Measurements from ENCODE around the gene RSBN1L.
A peak's percentile ranks its signal among the peaks of the same experiment; 100 is the strongest.
"Not testable (repeated sequence)": the region's sequence is repeated elsewhere in the genome, so short reads cannot be mapped to it uniquely, and the experiment has no call there.

Gene RSBN1L

GRCh38 chr7:77690289-77690688 lies 6.0 kb upstream of the RSBN1L start:
- DNase-seq: no peak

- no peak for DNase-seq
Observed at GRCh38 chr7:77691892-77692491, 4.3 kb upstream of the RSBN1L start.

DNA sequence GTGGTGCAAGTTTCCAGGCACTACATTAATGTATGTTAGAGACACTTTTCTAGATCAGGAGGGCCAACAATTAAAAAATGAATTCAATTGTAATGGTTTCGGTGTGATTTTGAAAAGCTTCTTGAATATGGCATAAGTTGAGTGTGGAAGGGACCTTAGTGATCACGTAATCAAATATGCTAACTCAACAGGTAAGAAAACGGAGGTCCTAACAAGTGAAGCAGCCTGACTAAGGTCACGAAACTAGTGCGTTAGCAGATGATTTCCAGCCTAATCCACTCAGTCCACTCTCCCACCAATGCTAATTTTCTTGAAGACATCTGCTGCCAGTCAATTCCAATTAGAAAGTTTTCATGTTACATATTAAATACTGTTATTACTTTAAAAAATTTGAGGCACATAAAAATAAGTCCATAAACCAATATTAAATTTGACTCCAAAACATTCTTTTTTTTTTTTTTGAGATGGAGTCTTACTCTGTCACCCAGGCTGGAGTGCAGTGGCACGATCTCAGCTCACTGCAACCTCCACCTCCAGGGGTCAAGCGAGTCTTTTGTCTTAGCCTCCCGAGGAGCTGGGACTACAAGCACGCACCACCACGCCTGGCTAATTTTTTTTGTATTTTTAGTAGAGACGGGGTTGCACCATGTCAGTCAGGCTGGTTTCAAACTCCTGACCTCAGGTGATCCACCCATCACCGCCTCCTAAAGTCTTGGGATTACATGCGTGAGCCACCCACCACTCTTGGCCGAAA lies 2.3 kb upstream of the RSBN1L start:
- no peak for DNase-seq

- DNase-seq: peak; percentile 34 to 58 (median 50)
Observed at GRCh38 chr7:77696643-77697534, 630 bp downstream of the RSBN1L start.

- no peak for DNase-seq
Observed at GRCh38 chr7:77697535-77697831, 1.2 kb downstream of the RSBN1L start.

- no peak for DNase-seq
Observed at GRCh38 chr7:77698042-77698625, 1.9 kb downstream of the RSBN1L start.

GRCh38 chr7:77699056-77699455 lies 2.8 kb downstream of the RSBN1L start:
- DNase-seq: no peak

- no peak for DNase-seq
Observed at GRCh38 chr7:77702513-77702912, 6.3 kb downstream of the RSBN1L start.

DNA sequence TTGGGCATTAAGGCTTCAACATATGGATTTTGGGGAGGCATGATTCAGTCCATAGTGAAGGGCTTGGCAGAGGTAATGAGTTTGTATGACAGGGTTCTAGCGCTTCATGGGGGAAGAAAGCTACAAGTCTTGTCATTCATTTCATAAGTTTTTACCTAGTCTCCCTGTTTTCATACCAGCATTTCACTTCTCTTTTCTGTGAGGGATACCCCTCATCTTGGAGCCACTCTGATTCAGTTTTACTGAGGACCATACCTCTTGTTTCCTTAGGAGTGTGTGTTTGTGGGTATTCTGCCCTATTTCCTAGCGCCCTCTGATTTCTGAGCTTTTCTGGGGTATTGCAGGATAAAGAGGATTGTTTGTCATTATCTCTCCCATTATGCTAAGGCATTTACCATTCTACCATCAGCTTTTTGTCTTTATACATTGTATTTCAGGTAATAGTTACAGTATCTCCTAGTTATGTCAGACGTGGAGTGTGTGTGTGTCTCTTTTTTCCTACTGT lies 6.8 kb downstream of the RSBN1L start:
- no peak for DNase-seq

DNA sequence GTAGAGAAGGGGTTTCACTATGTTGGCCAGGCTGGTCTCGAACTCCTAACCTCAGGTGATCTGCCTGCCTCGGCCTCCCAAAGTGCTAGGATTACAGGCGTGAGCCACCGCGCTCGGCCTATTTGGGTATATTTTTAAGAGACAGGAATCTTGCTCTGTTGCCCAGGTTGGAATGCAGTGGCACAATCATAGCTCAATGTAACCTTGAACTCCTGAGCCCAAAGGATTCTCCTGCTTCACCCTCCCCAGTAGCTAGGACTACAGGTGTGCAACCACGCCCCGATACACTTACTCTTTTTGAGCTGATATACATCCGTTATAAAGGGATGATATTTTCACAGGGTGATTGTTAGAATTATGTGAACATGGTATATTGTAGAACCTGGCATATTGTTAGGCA lies 7.4 kb downstream of the RSBN1L start:
- not testable (repeated sequence) for DNase-seq

GRCh38 chr7:77707504-77707992 lies 11.3 kb downstream of the RSBN1L start:
- DNase-seq: no peak

- DNase-seq: no peak
Observed at GRCh38 chr7:77710067-77710466, 13.8 kb downstream of the RSBN1L start.

- DNase-seq: no peak
Observed at GRCh38 chr7:77710861-77711260, 14.6 kb downstream of the RSBN1L start.

DNA sequence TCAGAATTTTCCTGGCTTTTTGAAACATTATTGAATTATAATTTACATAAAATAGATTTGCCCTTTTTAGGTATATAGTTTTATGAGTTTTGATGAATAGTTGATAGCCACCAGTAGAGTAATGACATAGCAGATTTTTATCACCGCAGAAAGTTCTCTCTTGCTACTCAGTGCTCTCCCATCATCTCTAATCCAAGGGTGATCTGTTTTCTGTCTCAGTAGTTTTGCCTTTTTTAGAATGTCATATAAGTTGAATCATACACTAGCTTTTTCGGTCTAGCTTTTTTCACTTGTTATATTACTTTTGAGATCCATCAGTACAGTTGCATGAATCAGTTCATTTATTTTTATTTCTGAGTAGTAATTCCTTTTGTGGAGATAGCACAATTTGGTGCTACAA lies 17.9 kb downstream of the RSBN1L start:
- no peak for DNase-seq

DNA sequence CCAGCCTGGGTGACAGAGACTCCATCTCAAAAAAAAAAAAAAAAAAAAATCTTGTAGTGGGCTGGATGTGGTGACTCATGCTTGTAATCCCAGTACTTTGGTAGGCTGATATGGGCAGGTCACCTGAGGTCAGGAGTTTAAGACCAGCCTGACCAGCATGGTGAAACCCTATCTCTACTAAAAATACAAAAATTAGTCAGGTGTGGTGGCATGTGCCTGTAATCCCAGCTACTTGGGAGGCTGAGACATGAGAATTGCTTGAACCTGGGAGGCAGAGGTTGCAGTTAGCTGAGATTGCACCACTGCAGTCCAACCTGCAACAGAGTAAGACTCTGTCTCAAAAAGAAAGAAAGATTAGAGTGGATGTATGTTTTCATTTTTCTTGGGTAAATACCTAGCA lies 18.7 kb downstream of the RSBN1L start:
- DNase-seq: not testable (repeated sequence)

DNA sequence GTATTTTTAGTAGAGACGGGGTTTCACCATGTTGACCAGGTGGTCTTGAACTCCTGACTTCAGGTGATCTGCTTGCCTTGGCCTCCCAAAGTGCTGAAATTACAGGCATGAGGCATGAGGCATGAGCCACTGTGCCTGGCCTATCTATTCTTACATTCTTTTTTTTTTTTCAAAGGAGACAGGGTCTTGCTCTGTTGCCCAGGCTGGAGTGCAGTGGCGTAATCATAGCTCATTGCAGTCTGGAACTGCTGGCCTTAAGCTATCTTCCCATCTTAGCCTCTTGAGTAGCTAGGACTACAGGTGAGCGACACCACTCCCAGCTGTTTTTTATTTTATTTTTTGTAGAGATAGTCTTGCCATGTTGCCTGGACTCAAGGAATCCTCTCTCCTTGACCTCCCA lies 20.5 kb downstream of the RSBN1L start:
- no peak for DNase-seq

DNA sequence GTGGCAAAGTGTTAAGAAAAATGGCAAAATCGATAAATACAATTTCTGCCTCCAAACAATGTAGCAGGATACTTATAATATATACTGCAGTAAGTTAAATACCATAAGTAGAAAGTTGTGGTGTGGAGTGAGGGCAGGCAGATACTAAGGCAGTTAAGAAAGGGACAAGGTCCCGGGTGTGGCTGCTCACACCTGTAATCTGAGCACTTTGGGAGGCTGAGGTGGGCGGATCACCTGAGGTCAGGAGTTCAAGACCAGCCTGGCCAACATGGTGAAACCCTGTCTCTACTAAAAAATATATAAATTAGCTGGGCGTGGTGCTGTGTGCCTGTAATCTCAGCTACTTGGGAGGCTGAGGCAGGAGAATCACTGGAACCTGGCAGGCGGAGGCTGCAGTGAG lies 21.3 kb downstream of the RSBN1L start:
- not testable (repeated sequence) for DNase-seq

DNA sequence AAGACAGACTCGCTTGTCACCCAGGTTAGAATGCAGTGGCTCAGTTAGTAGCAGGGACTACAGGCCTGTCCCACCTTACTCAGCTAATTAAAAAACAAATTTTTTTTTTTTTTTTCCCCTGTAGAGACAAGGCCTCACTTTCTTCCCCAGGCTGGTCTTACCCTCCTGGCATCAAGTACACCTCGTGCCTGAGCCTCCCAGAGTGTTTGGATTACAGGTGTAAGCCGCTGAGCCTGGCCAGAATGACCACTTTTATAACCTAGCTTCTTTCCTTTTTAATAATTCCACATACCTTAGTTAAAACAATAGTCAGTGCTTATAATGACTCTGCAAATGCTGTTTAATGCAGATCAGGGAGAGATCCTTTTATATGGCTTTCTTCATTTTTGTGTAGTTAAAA lies 31.3 kb downstream of the RSBN1L start:
- DNase-seq: no peak

GRCh38 chr7:77727936-77728701 lies 31.9 kb downstream of the RSBN1L start:
- DNase-seq: no peak

GRCh38 chr7:77729574-77730348 lies 33.5 kb downstream of the RSBN1L start:
- no peak for DNase-seq

- no peak for DNase-seq
Observed at GRCh38 chr7:77731716-77732115, 35.5 kb downstream of the RSBN1L start.

Data from activated naive CD4-positive, alpha-beta T cell (primary cell).